ENCODE results near the gene CACNA1D. TPM values are rescaled to one million over a fixed set of nuclear protein-coding genes. Genes with fewer than 3 reads are reported as not detected.

CACNA1D gene
- total RNA-seq, 2 donors from 2014 or later, result 9.9 to 20.4 TPM

DNA sequence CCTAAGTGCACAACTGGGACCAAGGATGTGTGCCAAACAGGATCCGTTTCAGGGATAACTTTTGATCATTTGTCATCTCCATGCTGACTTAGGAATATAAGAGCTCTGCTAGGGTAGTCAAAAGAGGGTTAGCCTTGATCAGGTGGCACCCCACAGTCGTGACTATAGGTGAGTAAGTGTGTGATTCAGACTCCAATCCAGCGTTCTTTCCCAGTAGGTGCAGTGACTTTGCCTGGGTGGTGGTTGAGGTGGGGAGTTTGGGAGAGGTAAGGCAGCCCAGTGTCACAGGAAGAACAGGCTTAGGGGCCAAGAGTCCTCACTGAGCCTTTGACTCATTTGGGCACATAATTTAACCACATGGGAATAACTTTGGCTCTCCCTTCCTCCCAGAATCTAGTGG is 300.8 kb downstream of the CACNA1D start:
- WGBS, 2 donors, result 34 to 44% methylated on average over 3 of the region's 3 CpGs
- DNase-seq (no peak), ATAC-seq (no peak)
- H3K27me3 ChIP-seq, result no peaks in the 10 kb centered on the region
- H3K9me3 ChIP-seq, result no peaks in the 10 kb centered on the region
- TF ChIP-seq, protein P1, sequence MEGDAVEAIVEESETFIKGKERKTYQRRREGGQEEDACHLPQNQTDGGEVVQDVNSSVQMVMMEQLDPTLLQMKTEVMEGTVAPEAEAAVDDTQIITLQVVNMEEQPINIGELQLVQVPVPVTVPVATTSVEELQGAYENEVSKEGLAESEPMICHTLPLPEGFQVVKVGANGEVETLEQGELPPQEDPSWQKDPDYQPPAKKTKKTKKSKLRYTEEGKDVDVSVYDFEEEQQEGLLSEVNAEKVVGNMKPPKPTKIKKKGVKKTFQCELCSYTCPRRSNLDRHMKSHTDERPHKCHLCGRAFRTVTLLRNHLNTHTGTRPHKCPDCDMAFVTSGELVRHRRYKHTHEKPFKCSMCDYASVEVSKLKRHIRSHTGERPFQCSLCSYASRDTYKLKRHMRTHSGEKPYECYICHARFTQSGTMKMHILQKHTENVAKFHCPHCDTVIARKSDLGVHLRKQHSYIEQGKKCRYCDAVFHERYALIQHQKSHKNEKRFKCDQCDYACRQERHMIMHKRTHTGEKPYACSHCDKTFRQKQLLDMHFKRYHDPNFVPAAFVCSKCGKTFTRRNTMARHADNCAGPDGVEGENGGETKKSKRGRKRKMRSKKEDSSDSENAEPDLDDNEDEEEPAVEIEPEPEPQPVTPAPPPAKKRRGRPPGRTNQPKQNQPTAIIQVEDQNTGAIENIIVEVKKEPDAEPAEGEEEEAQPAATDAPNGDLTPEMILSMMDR (IDR thresholded peaks at IDR 0.05), result no peak
- no peak for TF ChIP-seq POLR2A (IDR thresholded peaks at IDR 0.05)
- H3K4me1 ChIP-seq, result no peaks in the 10 kb centered on the region
- H3K4me3 ChIP-seq, result no peak overlapping the region
- H3K27ac ChIP-seq, result no peak overlapping the region
- H3K36me3 ChIP-seq (replicated peaks in 1 of 2; ENCODE audit: insufficient read depth in 1 of 2, low read depth in 2 of 2), result no peaks in the 10 kb centered on the region
- intact Hi-C loops (cut with DNase I), result no loop called here

DNA sequence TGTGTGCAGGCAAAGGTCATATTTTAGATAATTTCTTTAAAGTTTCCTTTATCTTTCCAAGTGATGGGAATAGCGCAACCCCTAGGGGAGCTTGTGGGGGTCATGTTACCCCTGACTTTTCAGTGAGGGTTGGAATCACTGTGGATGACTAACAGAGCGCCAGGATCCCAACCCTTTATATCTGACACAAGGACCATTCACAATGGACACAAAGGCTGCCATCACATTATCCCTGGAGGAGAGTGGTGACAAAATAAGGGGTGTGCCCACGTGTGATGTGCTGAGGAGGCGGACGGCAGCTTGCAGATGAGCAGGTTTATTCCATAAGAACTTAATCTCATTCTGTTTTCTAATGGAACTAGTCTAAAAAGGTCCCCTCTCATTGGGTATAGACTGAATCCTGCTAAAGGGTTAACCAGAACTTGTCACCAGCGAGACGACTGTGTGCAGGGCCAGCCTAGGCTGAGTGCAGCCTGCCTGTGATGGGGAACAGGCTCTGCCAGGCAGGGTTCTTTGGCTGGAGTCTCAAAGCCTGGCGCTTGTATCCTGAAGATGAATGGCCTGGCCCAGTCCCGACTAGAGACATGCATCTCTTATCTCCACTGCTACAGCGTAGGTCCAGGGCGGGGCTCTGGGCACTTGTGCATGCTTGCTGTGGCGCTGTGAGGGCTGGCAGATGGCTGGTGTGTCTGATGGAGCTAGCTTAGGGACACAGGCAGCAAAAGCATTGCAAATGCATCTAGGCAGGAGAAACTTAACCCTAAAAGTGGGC is 301.6 kb downstream of the CACNA1D start:
- Histone ChIP-seq H3K4me1 (no peaks in the 10 kb centered on the region), H3K27me3 (no peaks in the 10 kb centered on the region), H3K36me3 (replicated peaks in 1 of 2; ENCODE audit: insufficient read depth in 1 of 2, low read depth in 2 of 2) (no peaks in the 10 kb centered on the region), H3K27ac (no peak overlapping the region), H3K9me3 (no peaks in the 10 kb centered on the region), H3K4me3 (no peak overlapping the region)
- ATAC-seq (peak; percentile 47), DNase-seq (peak in 3 of 4 donors; percentile 32 to 53 (median 45))
- no peak for TF ChIP-seq POLR2A (IDR thresholded peaks at IDR 0.05)
- TF ChIP-seq, protein P1 (IDR thresholded peaks at IDR 0.05), result no peak
- WGBS, 2 donors, result 38 to 41% methylated on average over 11 to 12 of the region's 12 CpGs
- intact Hi-C loops (cut with DNase I), result no loop called here

DNA sequence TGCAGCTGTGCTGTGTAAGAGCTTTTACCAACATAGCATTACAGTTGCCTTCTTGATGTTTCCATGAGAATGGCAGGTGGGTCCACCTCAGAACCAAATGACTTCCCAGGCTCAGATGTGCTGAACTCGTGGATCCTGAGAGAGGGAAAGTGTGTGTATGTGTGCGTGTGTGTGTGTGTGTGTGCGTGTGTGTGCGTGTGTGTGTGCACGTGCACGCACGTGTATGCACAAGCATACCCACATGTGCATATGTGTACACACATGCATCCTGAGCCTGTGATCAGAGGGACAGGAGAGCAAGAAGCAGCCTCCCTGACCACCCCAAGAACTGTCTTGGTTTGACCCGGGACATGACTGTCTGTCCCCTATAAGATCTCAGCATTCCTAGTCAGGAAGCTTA is 303.7 kb downstream of the CACNA1D start:
- intact Hi-C loops (cut with DNase I), result no loop called here
- Histone ChIP-seq H3K9me3 (no peaks in the 10 kb centered on the region), H3K4me1 (no peaks in the 10 kb centered on the region), H3K27me3 (no peaks in the 10 kb centered on the region), H3K27ac (no peak overlapping the region), H3K4me3 (no peak overlapping the region), H3K36me3 (replicated peaks in 1 of 2; ENCODE audit: insufficient read depth in 1 of 2, low read depth in 2 of 2) (no peaks in the 10 kb centered on the region)
- 76 to 82% methylated on average over 8 of the region's 8 CpGs for WGBS, 2 donors
- TF ChIP-seq, protein P1 (IDR thresholded peaks at IDR 0.05), result no peak
- no peak for TF ChIP-seq POLR2A (IDR thresholded peaks at IDR 0.05)
- no peak for ATAC-seq
- DNase-seq, result no peak

DNA sequence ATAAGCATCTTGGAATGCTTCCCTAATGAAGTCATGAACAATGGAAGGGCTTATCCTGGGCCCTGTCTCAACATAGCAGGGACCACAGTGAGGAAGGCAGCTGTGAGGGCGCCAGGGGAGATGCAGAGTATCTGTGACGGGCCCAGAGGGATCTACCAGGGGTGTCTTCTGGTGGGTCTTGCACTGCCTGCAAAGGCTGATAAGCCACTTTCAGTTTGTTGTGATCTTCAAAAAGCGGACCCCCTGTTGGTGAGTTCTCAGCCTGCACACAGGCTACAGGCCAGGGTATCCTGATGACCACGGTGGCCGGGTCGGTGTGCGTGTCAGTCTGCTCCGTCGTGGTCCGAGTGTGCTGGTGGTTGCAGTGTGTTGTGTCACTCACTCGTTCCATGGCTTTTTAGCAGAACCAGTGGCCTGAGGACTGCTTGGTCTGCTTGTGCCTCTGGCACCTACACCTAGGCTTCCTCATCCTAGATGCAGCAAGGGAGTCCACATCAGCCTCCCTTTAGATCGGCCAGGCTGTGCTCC is 305.0 kb downstream of the CACNA1D start:
- no peaks in the 10 kb centered on the region for H3K27me3 ChIP-seq
- ATAC-seq (no peak), DNase-seq (no peak)
- TF ChIP-seq, protein P1 (IDR thresholded peaks at IDR 0.05), result no peak
- no peaks in the 10 kb centered on the region for H3K4me1 ChIP-seq
- no peaks in the 10 kb centered on the region for H3K9me3 ChIP-seq
- no peak overlapping the region for H3K27ac ChIP-seq
- H3K36me3 ChIP-seq (replicated peaks in 1 of 2; ENCODE audit: insufficient read depth in 1 of 2, low read depth in 2 of 2), result no peaks in the 10 kb centered on the region
- intact Hi-C loops (cut with DNase I), result no loop called here
- H3K4me3 ChIP-seq, result no peak overlapping the region
- WGBS, 2 donors, result 88 to 92% methylated on average over 2 to 12 of the region's 12 CpGs

Measured in body of pancreas (tissue), 4 donors.